ENCODE results near the gene KRTCAP2.
A peak's percentile ranks its signal among the peaks of the same experiment; 100 is the strongest.
"Not testable (repeated sequence)": the region's sequence is repeated elsewhere in the genome, so short reads cannot be mapped to it uniquely, and the experiment has no call there.

- TF ChIP-seq CTCF (IDR thresholded peaks at IDR 0.05): peak; percentile 68
- TF ChIP-seq ZFX (IDR thresholded peaks at IDR 0.05; ENCODE audit: borderline replicate concordance): not testable (repeated sequence)
These were observed 5.0 kb downstream of the KRTCAP2 start for GRCh38 chr1:155168105-155168445.

Data from 22Rv1 (cell line).